Vagina (tissue), 2 donors: ENCODE data around the gene WNT2B. TPM values are rescaled to one million over a fixed set of nuclear protein-coding genes. Genes with fewer than 3 reads are reported as not detected.

ENCODE experiments used
- DNase-seq, 2 donors: peaks; one replicate each; pipeline ENCODE4 v3.0.0-alpha.2; 2017; ENCODE audit errors: extremely low spot score in 2 of 2
- H3K27ac ChIP-seq: fragments of 200-600 bp; sonication (generic); one replicate; pipeline ENCODE4 v1.5.1; 2019
- H3K27me3 ChIP-seq: fragments of 200-600 bp; sonication (generic); one replicate; pipeline ENCODE4 v1.5.1; 2019
- H3K36me3 ChIP-seq, 2 donors: fragments of 200-600 bp; sonication (generic); one replicate each; pipeline ENCODE4 v1.5.1; 2017 to 2019
- H3K4me1 ChIP-seq: fragments of 200-600 bp; sonication (generic); one replicate; pipeline ENCODE4 v1.5.1; 2019
- H3K4me3 ChIP-seq, 2 donors: fragments of 200-600 bp; sonication (generic); 1 replicate in 1 of 2; 2 replicates in 1 of 2; pipeline ENCODE4 v1.5.1; 2016 to 2019
- H3K9me3 ChIP-seq: fragments of 200-600 bp; sonication (generic); one replicate; pipeline ENCODE4 v1.5.1; 2019
- CTCF ChIP-seq, 3 experiments: fragments of 450-650 bp in 2 of 3; fragments of 200-600 bp in 1 of 3; sonication (generic) in 1 of 3; IDR thresholded peaks; one replicate each; pipeline ENCODE4 v1.5.1; 2017 to 2019; ENCODE audit warnings: antibody characterized with exemption in 3 of 3, mild to moderate bottlenecking in 2 of 3, moderate library complexity in 2 of 3
- POLR2A ChIP-seq, 2 donors: fragments of 450-650 bp; IDR thresholded peaks; one replicate each; pipeline ENCODE4 v1.6.1; 2017; ENCODE audit warnings: antibody characterized with exemption in 2 of 2, mild to moderate bottlenecking in 2 of 2, moderate library complexity in 2 of 2
- POLR2AphosphoS5 ChIP-seq, 2 donors: sonication (generic); formaldehyde crosslinking; IDR thresholded peaks; one replicate each; pipeline ENCODE4 v1.9.0; 2017; ENCODE audit warnings: antibody characterized with exemption in 2 of 2, mild to moderate bottlenecking in 2 of 2, low read depth in 1 of 2; ENCODE audit not compliant: insufficient read depth in 1 of 2
- intact Hi-C: fragments of 100-400 bp; cut with DNase I; formaldehyde crosslinking; loops from one replicate; pipeline ENCODE4 v1.15.1; 2023
- total RNA-seq: library from RNA; depleted of rRNA; stranded (reverse); fragments of >200 nt; gene quantifications from one replicate; pipeline ENCODE4 v1.2.3, GENCODE V29; 2016

The WNT2B gene
- total RNA-seq, 1 donor from 2014 or later = 16.0 TPM

- no peaks in the 10 kb centered on the region for H3K36me3 ChIP-seq
- peaks cover 41% of the 10 kb centered on the region for H3K4me1 ChIP-seq
- H3K9me3 ChIP-seq = no peaks in the 10 kb centered on the region
- TF ChIP-seq POLR2A (IDR thresholded peaks at IDR 0.05) (no peak), CTCF (IDR thresholded peaks at IDR 0.05) (no peak), POLR2AphosphoS5 (IDR thresholded peaks at IDR 0.05; ENCODE audit: insufficient read depth in 1 of 2, low read depth in 1 of 2) (no peak)
- intact Hi-C loops = no loop called here
- DNase-seq = no peak
- no peak overlapping the region for H3K4me3 ChIP-seq
- no peaks in the 10 kb centered on the region for H3K27me3 ChIP-seq
- peak overlapping the region; percentile 73 for H3K27ac ChIP-seq
Observed at GRCh38 chr1:112504661-112505399, 3.9 kb upstream of the WNT2B start.

GRCh38 chr1:112505400-112505785, 3.4 kb upstream of the WNT2B start:
- no peaks in the 10 kb centered on the region for H3K9me3 ChIP-seq
- intact Hi-C loops = no loop called here
- peak overlapping the region; percentile 73 for H3K27ac ChIP-seq
- no peak for DNase-seq
- H3K36me3 ChIP-seq = no peaks in the 10 kb centered on the region
- no peak overlapping the region for H3K4me3 ChIP-seq
- TF ChIP-seq CTCF (IDR thresholded peaks at IDR 0.05) (no peak), POLR2A (IDR thresholded peaks at IDR 0.05) (no peak), POLR2AphosphoS5 (IDR thresholded peaks at IDR 0.05; ENCODE audit: insufficient read depth in 1 of 2, low read depth in 1 of 2) (no peak)
- peaks cover 41% of the 10 kb centered on the region for H3K4me1 ChIP-seq
- no peaks in the 10 kb centered on the region for H3K27me3 ChIP-seq

GRCh38 chr1:112505878-112506277, 2.9 kb upstream of the WNT2B start:
- Histone ChIP-seq H3K36me3 (no peaks in the 10 kb centered on the region), H3K4me1 (peaks cover 41% of the 10 kb centered on the region), H3K27me3 (no peaks in the 10 kb centered on the region), H3K9me3 (no peaks in the 10 kb centered on the region), H3K4me3 (no peak overlapping the region), H3K27ac (no peak overlapping the region)
- TF ChIP-seq POLR2A (IDR thresholded peaks at IDR 0.05) = no peak
- no peak for TF ChIP-seq CTCF (IDR thresholded peaks at IDR 0.05)
- TF ChIP-seq POLR2AphosphoS5 (IDR thresholded peaks at IDR 0.05; ENCODE audit: insufficient read depth in 1 of 2, low read depth in 1 of 2) = no peak
- intact Hi-C loops = no loop called here
- DNase-seq = no peak

GRCh38 chr1:112506306-112506705, 2.5 kb upstream of the WNT2B start:
- no peak for TF ChIP-seq CTCF (IDR thresholded peaks at IDR 0.05)
- H3K4me1 ChIP-seq = peaks cover 41% of the 10 kb centered on the region
- H3K27ac ChIP-seq = no peak overlapping the region
- no peak overlapping the region for H3K4me3 ChIP-seq
- no peak for DNase-seq
- no peaks in the 10 kb centered on the region for H3K36me3 ChIP-seq
- intact Hi-C loops = no loop called here
- no peaks in the 10 kb centered on the region for H3K9me3 ChIP-seq
- no peaks in the 10 kb centered on the region for H3K27me3 ChIP-seq

GRCh38 chr1:112506731-112507130, 2.0 kb upstream of the WNT2B start:
- no peak for TF ChIP-seq POLR2AphosphoS5 (IDR thresholded peaks at IDR 0.05; ENCODE audit: insufficient read depth in 1 of 2, low read depth in 1 of 2)
- no peak for TF ChIP-seq CTCF (IDR thresholded peaks at IDR 0.05)
- no peak for TF ChIP-seq POLR2A (IDR thresholded peaks at IDR 0.05)
- intact Hi-C loops = no loop called here
- DNase-seq = no peak
- Histone ChIP-seq H3K9me3 (no peaks in the 10 kb centered on the region), H3K4me3 (no peak overlapping the region), H3K36me3 (no peaks in the 10 kb centered on the region), H3K27me3 (no peaks in the 10 kb centered on the region), H3K4me1 (peaks cover 41% of the 10 kb centered on the region), H3K27ac (no peak overlapping the region)
